Lung microvascular endothelial cell (primary cell): Measurements from ENCODE around the gene TMTC2. TPM values are rescaled to one million over a fixed set of nuclear protein-coding genes. Genes with fewer than 3 reads are reported as not detected.

Source experiments
- DNase-seq, 2 donors: peaks; one replicate each; pipeline versions ENCODE4 v3.0.0 to v3.0.0-alpha.2; 2010; ENCODE audit warnings: low read depth in 2 of 2
- total RNA-seq: library from RNA; depleted of rRNA; stranded (reverse); fragments of >200 nt; gene quantifications from 2 replicates; pipeline ENCODE4 v1.2.1, GENCODE V29; 2014

Gene TMTC2
- total RNA-seq, 1 donor from 2014 or later: 13.9 TPM

GRCh38 chr12:82682326-82682725, 4.4 kb upstream of the TMTC2 start:
- DNase-seq: no peak

- DNase-seq: no peak
Measured at GRCh38 chr12:82682851-82683261, 3.9 kb upstream of the TMTC2 start.

GRCh38 chr12:82685790-82686167, 927 bp upstream of the TMTC2 start:
- peak; percentile 96 to 97 for DNase-seq

- peak; percentile 27 to 37 for DNase-seq
Measured at GRCh38 chr12:82687021-82688011, 610 bp downstream of the TMTC2 start.

DNA sequence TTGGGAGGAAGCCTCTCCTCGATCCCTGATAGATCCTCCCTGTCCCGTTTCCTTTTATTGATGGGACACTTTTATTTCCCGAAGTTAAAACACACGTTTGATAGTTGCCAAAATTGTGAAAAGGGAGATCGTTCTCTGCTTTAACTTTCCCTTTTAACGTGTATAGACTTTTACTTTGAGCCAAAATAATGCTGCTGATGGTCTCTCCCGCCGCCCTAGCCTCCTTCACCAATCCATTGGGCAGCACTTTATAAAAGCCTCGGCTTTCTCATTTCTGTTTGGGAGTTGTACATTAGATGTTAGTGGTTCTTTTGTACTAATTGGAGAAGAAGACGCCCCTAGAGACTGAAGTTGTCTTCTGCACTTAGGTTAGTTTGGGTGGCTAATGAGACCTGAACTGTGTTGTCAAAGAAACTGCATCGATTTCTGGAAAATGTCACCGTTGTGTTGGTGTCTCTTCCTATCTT, 1.4 kb downstream of the TMTC2 start:
- peak in 1 of 2 donors; percentile 35 for DNase-seq

- DNase-seq: no peak
Measured at GRCh38 chr12:82688596-82688995, 1.9 kb downstream of the TMTC2 start.

- no peak for DNase-seq
Measured at GRCh38 chr12:82690006-82690405, 3.3 kb downstream of the TMTC2 start.

- DNase-seq: no peak
Measured at GRCh38 chr12:82691513-82691912, 4.8 kb downstream of the TMTC2 start.

- no peak for DNase-seq
Measured at GRCh38 chr12:82694276-82694675, 7.6 kb downstream of the TMTC2 start.

GRCh38 chr12:82694970-82695369, 8.3 kb downstream of the TMTC2 start:
- DNase-seq: peak in 1 of 2 donors; percentile 7

DNA sequence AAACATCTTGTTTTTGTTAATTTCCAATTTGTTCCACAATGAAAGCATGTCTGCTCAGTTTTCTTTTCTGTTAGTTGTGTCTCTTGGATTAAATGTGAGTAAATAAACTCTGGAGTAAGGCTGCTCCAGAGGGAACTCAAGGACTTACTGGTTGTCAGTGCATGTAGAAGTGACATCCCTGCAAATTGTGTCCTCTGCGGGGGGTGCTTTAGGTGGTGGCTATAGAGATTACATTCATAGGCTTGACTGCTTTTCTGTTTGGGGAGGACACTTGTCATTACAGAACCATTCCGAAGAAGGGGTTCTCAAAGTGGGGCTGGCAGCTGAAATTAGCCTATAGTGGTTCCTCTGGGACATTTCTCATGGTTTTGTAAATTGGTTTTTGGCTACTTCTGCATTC, 8.8 kb downstream of the TMTC2 start:
- DNase-seq: no peak

GRCh38 chr12:82696543-82696942, 9.8 kb downstream of the TMTC2 start:
- DNase-seq: no peak

GRCh38 chr12:82698708-82699564, 12.2 kb downstream of the TMTC2 start:
- no peak for DNase-seq

DNA sequence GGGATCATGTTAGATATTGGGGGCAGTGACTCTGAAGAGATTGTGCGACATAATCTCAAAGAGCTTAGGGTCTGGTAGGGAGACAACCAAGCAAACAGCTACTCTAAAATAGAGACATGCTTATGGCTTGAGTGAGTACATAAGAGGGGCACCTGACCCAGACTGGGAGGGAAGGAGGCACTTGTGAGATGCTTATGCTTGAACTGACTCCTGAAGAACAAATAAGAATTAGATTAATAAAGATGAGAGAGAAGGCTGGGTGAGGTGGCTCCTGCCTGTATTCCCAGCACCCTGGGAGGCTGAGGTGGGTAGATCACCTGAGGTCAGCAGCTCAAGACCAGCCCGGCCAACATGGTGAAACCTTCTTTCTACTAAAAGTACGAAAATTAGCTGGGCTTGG, 19.1 kb downstream of the TMTC2 start:
- DNase-seq: no peak

- no peak for DNase-seq
Measured at GRCh38 chr12:82708061-82708879, 21.6 kb downstream of the TMTC2 start.

GRCh38 chr12:82709794-82710355, 23.2 kb downstream of the TMTC2 start:
- DNase-seq: no peak

DNA sequence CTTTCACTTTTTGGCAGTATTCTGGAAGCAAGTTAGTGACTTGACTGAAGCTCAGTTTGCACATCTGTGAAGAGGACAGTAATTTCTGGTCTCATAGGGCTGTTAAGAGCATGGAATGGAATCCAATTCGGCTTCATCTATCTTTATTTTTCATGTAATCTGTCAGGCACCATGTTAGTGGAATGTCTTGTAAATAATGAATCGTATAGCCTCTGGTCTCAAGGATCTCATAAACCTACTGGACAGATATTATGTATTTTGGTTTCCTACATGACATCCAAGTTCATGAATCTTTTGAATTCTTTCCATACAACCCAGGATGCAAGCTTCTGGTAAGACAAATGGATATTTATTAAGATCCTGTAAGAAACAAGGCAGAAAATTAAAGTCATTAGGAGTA, 24.0 kb downstream of the TMTC2 start:
- no peak for DNase-seq

GRCh38 chr12:82714427-82714826, 27.7 kb downstream of the TMTC2 start:
- no peak for DNase-seq

- no peak for DNase-seq
Measured at GRCh38 chr12:82721726-82722125, 35.0 kb downstream of the TMTC2 start.

DNA sequence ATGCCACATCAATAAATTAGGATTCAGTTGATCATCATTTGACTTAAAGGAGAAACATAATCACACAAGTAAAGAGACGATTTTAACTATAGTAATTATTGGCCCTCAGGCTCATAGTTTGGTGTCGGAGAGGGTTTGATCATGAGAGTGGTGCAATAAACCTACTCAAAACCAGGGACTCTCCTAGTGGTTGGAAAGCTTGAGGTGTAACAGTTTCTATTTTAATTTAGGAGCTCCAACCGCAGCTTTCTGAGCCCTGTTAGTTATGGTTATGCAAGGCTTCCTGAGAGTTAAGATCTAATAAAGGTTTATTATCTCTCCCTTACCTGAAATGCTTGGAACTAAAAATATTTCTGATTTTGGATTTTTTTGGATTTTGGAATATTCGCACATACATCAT, 36.4 kb downstream of the TMTC2 start:
- DNase-seq: no peak

GRCh38 chr12:82723891-82724290, 37.2 kb downstream of the TMTC2 start:
- no peak for DNase-seq
